Astrocyte (in vitro differentiated cells and primary cell): ENCODE results near the gene GSX2.

Experiments used
- EZH2 ChIP-seq: IDR thresholded peaks from 2 replicates; pipeline ENCODE4 v1.6.1; 2012; ENCODE audit warnings: mild to moderate bottlenecking, low read length, inconsistent platforms; ENCODE audit not compliant: insufficient read depth
- TF ChIP-seq, protein P1 (sequence below): IDR thresholded peaks from 2 replicates; pipeline ENCODE4 v1.5.1; 2011; ENCODE audit warnings: low read depth, mild to moderate bottlenecking, inconsistent platforms, low read length, moderate library complexity; ENCODE audit not compliant: insufficient read depth

DNA sequence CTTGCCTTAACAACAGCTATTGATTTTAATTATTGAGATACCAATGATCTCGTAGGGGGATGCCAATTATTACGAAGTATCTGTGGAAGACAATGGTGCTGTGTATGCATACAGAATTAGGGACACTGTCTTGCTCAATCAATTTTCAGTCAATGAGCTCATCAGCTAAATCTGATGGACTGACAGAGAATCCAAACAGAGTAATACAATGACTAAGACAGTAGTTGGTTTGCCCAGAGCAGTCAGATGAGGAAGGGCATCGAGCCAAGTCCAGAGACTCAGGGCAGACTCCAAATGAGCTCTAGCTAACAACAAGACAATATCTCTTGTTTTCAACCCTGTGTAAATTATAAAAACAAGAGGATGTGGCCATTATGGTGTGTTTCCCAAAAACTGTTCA lies 14.7 kb upstream of the GSX2 start:
- TF ChIP-seq EZH2: no peak
- TF ChIP-seq, protein P1, sequence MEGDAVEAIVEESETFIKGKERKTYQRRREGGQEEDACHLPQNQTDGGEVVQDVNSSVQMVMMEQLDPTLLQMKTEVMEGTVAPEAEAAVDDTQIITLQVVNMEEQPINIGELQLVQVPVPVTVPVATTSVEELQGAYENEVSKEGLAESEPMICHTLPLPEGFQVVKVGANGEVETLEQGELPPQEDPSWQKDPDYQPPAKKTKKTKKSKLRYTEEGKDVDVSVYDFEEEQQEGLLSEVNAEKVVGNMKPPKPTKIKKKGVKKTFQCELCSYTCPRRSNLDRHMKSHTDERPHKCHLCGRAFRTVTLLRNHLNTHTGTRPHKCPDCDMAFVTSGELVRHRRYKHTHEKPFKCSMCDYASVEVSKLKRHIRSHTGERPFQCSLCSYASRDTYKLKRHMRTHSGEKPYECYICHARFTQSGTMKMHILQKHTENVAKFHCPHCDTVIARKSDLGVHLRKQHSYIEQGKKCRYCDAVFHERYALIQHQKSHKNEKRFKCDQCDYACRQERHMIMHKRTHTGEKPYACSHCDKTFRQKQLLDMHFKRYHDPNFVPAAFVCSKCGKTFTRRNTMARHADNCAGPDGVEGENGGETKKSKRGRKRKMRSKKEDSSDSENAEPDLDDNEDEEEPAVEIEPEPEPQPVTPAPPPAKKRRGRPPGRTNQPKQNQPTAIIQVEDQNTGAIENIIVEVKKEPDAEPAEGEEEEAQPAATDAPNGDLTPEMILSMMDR: no peak
